ENCODE data around the gene CXCL14.
A peak's percentile ranks its signal among the peaks of the same experiment; 100 is the strongest.

Gene CXCL14

DNA sequence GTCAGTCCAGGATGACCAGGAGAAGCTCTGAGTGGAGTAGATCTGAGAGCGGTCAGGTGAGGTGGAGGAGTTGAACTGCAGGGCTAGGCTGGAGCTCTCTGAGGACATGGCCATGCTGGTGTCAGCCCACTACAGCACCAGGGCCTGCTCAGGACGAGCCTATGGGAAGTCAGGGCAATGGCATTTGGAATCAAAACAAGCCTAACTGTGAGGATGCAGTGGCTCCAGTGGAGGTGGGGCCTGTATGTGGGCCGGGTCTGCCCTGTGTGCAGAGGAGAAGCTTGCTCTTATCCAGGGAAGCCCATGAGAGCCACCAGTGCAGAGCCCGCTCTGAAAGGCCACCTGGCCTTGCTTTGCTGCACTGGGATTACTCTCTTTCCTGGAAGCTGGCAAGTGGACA lies 11.1 kb downstream of the CXCL14 start:
- DNase-seq (ENCODE audit: low spot score) = no peak

- DNase-seq (ENCODE audit: low spot score) = no peak
These were observed 12.1 kb downstream of the CXCL14 start for GRCh38 chr5:135566422-135567400.

DNA sequence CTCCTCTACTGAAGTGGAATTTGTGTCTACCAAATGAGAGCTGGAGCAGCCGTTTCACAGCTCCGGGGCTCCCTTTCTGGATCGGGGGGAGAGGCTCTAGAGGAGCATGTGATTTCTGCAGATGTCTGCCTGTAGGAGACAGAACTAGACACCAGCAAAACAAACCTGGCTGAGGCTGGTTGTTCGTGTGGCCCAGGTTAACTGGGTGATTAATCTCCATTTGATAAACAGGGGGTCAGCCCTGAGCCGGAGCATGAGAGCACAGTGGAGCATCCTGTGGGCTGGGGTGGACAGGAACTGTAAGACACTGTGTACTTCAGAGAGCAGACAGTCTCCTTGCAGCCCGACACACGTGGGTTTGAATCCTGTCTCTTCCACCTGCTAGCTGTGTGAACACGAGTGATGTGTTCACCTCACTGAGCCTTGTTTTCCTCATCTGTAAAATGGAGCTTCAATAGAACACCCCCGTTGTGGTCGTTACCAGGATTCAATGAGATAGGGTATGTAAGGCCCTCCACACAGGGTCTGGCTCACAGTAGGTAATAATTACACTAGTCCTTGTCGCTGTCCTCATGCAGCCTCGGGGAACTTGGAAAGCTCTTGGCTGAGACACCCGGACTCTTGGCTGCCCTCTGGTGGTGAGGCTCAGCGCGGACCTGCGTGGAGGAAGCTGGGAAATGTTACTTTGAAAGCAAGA lies 12.9 kb downstream of the CXCL14 start:
- DNase-seq (ENCODE audit: low spot score) = no peak

DNA sequence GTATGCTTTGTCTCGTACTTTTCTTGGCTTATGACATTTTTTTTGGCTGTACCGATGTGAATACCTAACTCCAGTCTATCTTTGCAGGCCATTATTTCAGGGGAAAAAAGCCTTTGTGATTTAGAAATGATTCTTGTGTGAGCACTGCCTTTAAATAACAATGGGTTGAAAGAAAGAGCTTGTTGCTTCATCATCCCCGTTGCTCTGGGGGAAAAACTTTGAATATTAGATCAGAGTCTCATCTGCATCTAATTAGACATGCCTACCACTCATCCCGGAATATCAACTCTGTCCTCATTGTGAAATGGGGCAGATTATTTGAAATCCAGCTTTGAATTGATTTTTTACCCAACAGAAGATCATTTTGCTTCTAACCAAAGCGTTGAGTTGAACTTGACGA lies 13.5 kb downstream of the CXCL14 start:
- no peak for DNase-seq (ENCODE audit: low spot score)

GRCh38 chr5:135564331-135564730 lies 14.5 kb downstream of the CXCL14 start:
- no peak for DNase-seq (ENCODE audit: low spot score)

- DNase-seq (ENCODE audit: low spot score) = no peak
These were observed 17.5 kb downstream of the CXCL14 start for GRCh38 chr5:135561266-135561665.

GRCh38 chr5:135560858-135561257 lies 17.9 kb downstream of the CXCL14 start:
- peak; percentile 85 for DNase-seq (ENCODE audit: low spot score)

GRCh38 chr5:135559354-135559753 lies 19.4 kb downstream of the CXCL14 start:
- no peak for DNase-seq (ENCODE audit: low spot score)

- no peak for DNase-seq (ENCODE audit: low spot score)
These were observed 21.5 kb downstream of the CXCL14 start for GRCh38 chr5:135557076-135557838.

DNA sequence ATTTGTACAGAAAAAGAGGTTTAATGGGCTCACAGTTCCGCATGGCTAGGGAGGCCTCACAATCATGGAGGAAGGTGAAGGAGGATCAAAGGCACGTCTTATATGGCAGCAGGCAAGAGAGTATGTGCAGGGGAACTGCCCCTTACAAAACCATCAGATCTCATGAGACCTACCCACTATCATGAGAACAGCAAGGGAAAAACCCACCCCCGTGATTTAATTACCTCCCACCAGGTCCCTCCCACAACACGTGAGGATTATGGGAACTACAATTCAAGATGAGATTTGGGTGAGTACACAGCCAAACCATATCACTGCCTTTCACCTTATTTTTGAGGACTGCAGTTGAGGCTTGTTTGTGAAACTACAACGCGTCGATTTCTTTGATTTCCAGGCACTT lies 22.2 kb downstream of the CXCL14 start:
- no peak for DNase-seq (ENCODE audit: low spot score)

GRCh38 chr5:135555530-135555929 lies 23.3 kb downstream of the CXCL14 start:
- no peak for DNase-seq (ENCODE audit: low spot score)

DNA sequence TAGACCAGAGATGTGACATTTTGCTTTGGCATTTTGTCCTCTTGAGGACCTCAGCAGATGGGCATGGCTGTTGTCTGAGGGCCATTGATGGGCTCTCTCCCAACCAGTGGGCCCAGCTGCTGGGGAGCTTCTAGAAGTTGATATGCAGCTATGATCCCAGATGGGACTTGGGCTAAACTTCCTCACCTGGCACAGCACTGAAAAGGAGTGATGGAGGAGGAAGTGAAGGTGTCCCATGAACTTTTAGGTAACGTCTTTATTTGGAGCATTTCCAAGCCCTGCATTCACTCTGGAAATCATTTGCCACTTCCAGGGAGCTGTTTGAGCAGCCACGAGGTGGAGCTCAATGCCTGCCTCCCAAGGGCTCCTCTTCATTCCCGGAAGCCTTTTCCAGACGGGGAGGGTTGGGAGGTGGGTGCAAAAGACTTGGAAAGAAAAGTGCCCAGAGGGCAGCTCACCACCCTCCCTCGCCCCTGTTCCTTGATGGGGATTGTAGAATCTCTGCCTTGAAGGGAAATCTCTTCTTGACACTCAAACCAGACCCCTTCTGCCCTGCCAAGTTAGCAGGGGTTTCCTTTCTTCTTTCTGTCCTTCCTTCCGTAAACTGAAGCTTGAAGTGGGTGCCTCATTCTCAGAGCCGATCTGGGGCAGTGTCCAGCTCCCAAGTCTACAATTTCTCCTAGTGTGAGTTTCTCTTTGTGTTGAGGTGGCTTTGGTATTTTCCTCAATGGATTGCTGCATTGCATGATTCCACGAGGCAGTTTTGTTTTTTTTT lies 24.9 kb downstream of the CXCL14 start:
- DNase-seq (ENCODE audit: low spot score) = no peak

DNA sequence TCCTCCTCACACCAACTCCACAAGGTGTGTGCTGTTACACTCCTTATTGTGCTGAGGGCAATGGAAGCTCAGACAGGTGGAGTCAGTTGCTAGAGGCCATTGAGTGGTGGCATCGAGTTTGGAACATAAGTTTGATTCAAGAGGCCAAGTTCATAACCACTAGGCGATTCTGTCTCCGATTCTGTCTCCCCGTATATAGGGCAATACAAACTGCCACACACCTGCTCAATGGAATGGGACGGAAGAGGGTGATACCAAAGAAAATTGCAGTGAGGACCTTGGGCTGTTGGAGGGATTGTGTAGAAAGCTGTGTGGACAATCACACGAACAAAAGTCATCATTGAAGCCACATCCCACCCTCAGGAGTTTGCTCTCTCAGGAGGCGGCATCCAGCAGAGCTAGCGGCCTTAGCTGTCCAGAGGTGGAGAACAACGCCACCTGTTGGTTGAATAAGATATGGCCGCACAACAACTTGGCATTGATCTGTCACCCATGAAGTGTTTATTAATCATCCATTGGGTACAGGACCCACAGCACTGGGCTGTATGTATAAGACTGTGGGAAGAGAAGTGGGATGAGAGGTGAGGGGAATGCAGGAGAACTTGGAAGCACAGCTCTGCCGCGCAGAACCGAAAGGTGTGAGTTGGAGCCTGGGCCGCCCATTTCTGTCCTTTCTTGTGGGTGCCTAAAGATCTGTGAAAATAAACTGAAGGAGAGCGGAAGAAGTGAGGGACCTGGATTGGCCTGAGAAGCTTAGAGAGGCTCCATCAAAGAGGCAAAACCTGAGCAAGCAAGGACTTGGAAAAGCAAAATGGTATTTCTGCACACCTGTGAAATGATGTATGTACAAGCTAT lies 27.0 kb downstream of the CXCL14 start:
- DNase-seq (ENCODE audit: low spot score) = no peak

- DNase-seq (ENCODE audit: low spot score) = no peak
These were observed 29.4 kb downstream of the CXCL14 start for GRCh38 chr5:135549413-135549812.

DNA sequence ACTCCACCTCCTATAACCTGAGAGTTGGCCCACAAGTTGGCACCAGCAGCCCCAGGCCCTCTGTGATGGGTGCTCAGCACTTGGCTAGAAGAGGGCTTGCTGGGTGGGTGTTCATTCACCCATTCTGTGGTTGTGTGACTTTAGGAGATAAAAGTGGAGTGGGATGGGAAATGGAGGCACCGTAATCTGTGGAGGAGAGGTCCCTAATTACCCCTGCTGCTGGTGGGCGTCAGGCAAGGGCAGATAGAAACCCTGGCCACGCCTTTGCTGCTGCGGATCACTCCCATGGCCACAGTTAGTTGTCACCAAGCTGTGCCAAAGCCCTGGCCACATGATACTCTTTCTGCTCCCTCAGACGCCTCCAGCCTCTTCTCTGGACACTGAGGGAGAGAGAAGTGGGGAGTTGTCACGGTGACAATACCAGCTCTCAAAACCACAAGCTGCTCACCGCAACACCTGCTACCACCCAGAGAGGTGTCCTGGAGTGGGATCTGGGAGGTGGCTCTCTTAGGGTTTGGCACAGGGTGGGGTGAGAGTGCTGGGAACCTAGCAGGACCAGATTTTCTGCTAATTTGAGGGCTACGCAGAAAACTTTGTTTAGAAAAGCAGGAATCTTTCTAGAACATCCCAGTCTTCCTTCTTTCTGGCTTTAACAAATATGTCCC lies 31.1 kb downstream of the CXCL14 start:
- DNase-seq (ENCODE audit: low spot score) = no peak

DNA sequence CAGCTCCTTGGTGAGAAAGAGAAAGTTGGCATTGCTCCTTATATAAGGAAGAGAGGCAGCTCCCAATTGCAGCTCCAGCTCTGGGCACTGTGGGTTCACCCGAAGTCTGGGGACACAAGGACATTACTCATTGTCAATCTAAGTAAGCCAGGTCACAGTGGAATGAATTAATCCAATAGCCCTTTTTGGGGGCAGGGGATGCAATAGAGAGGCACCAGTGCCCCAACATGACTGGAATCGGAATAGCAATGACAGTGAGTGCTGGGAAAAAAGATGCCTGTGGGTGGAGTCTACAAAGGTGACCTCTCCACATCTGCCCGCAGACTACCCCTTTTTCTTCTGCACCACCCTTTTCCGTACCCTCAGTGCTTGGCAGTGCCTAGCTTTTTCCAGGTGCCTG lies 31.9 kb downstream of the CXCL14 start:
- DNase-seq (ENCODE audit: low spot score) = no peak

DNA sequence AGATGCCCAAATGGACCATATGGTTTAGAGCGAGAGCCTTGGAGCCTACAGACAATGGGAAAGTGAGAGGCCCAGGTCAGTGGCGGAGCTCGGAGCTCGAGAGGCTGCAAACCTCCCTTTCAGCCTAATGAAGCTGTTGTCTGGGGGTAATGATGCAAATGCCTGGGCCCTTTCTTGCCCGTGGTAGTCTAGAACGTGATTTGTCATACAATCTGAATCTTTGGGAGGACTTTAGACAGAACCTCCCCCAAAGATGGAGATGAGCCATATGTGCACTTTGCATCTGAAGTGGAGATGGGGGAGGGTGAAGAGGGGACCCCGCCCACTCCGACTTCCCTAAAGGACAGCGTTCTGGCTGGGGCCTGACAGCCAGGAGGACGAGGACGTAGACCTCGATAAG lies 32.7 kb downstream of the CXCL14 start:
- DNase-seq (ENCODE audit: low spot score) = no peak

GRCh38 chr5:135545099-135545498 lies 33.7 kb downstream of the CXCL14 start:
- no peak for DNase-seq (ENCODE audit: low spot score)

- no peak for DNase-seq (ENCODE audit: low spot score)
These were observed 35.1 kb downstream of the CXCL14 start for GRCh38 chr5:135543485-135544304.

Data from left forelimb (tissue), 1 donor.